22Rv1 (cell line): ENCODE measurements around the gene SIL1.

Source experiments
- ZFX ChIP-seq: fragments of 450-650 bp; IDR thresholded peaks from 2 replicates; pipeline ENCODE4 v1.6.1; 2017; ENCODE audit warnings: antibody characterized with exemption, borderline replicate concordance
- TF ChIP-seq, protein P1 (sequence below): fragments of 450-650 bp; IDR thresholded peaks from 2 replicates; pipeline ENCODE4 v1.5.1; 2017; ENCODE audit warnings: mild to moderate bottlenecking

- TF ChIP-seq, protein P1, sequence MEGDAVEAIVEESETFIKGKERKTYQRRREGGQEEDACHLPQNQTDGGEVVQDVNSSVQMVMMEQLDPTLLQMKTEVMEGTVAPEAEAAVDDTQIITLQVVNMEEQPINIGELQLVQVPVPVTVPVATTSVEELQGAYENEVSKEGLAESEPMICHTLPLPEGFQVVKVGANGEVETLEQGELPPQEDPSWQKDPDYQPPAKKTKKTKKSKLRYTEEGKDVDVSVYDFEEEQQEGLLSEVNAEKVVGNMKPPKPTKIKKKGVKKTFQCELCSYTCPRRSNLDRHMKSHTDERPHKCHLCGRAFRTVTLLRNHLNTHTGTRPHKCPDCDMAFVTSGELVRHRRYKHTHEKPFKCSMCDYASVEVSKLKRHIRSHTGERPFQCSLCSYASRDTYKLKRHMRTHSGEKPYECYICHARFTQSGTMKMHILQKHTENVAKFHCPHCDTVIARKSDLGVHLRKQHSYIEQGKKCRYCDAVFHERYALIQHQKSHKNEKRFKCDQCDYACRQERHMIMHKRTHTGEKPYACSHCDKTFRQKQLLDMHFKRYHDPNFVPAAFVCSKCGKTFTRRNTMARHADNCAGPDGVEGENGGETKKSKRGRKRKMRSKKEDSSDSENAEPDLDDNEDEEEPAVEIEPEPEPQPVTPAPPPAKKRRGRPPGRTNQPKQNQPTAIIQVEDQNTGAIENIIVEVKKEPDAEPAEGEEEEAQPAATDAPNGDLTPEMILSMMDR: no peak
- no peak for TF ChIP-seq ZFX
Measured at GRCh38 chr5:139223481-139223880, 25.3 kb upstream of the SIL1 start.
